HG03378 (cell line): ENCODE data around the gene NBPF12.
"Not testable (repeated sequence)": the region's sequence is repeated elsewhere in the genome, so short reads cannot be mapped to it uniquely, and the experiment has no call there.

Experiments used
- ATAC-seq: cut with Tn5 transposase; IDR thresholded peaks from one replicate; pipeline ENCODE4 v1.9.1; 2021; ENCODE audit warnings: mild to moderate bottlenecking, moderate library complexity; ENCODE audit not compliant: unreplicated experiment

Gene NBPF12, protein sequence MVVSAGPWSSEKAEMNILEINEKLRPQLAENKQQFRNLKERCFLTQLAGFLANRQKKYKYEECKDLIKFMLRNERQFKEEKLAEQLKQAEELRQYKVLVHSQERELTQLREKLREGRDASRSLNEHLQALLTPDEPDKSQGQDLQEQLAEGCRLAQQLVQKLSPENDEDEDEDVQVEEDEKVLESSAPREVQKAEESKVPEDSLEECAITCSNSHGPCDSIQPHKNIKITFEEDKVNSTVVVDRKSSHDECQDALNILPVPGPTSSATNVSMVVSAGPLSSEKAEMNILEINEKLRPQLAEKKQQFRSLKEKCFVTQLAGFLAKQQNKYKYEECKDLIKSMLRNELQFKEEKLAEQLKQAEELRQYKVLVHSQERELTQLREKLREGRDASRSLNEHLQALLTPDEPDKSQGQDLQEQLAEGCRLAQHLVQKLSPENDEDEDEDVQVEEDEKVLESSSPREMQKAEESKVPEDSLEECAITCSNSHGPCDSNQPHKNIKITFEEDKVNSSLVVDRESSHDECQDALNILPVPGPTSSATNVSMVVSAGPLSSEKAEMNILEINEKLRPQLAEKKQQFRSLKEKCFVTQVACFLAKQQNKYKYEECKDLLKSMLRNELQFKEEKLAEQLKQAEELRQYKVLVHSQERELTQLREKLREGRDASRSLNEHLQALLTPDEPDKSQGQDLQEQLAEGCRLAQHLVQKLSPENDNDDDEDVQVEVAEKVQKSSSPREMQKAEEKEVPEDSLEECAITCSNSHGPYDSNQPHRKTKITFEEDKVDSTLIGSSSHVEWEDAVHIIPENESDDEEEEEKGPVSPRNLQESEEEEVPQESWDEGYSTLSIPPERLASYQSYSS (N-terminal part only)

DNA sequence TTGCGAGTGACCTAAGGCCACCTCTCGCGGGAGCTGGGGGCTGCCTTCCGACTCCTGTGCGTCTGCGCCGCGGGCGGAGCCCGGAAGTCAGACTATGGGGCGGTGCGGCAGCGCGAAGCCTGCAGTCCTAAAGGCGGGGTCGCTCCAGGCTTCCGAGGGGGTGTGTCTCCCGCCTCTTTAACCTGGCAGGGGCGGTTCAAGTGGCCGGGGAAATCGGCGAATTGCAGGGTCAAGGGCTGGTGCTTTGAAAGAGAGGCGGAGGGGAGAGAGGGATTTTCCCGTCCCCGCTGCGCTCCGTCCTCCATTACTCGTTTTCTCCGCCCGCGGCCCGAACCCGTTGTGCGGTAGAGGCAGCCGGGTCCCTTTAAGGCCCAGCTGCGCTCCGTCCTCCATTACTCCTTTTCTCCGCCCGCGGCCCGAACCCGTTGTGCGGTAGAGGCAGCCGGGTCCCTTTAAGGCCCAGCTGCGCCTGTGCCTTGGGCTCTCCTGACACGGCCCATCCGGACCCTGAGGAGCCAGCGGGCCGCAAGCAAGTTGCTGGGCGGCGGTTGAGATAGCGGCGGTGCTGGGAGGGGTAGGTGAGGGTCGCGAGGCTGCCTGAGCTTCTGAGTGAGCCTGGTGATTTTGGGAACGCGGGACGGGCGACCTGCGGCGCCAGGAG, at the start of gene NBPF12:
TSS of gene NBPF12 (plus strand) at position 83 of the 661 bp plus-strand sequence. CDS start 21,820 bp downstream, outside the sequence.
- peak; percentile 63 for ATAC-seq

DNA sequence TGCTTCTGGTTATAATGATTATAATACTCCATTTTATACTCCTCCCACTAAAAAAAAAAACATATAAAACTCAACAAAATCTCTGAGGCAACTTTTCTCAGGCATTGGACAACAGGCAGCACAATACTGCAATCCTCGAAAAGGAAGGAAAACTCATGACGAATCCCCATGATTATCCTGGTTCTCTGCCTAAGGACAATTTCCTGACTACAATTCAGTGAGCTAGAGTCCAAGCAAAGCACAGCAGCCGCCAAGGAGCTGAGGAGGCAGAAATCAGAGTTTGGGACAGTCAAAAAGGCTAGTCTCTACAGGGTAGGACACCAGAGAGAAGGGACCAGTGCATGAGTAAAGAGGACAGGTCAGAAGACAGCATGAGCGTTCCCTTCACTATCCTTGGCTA, 46.8 kb upstream of the NBPF12 start:
- ATAC-seq: not testable (repeated sequence)

- not testable (repeated sequence) for ATAC-seq
Measured at GRCh38 chr1:146892331-146892730, 45.8 kb upstream of the NBPF12 start.

DNA sequence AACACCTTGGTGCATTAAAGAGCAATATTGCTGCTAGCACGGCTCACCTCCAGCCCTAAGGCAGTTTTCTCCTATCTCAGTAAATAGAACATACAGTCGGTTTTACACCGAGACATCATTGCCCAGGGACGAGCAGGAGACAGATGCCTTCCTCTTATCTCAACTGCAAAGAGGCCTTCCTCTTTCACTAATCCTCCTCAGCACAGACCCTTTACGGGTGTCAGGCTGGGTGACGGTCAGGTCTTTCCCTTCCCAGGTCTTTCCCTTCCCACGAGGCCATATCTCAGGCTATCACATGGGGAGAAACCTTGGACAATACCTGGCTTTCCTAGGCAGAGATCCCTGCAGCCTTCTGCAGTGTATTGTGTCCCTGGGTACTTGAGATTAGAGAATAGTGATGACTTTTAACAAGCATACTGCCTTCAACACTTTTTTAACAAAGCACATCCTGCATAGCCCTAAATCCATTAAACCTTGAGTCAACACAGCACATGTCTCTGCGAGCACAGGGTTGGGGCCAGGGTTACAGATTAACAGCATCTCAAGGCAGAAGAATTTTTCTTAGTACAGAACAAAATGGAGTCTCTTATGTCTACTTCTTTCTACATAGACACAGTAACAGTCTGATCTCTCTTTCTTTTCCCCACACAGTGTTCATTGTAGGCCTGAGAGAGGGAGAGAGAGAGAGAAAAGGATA, 30.4 kb upstream of the NBPF12 start:
- not testable (repeated sequence) for ATAC-seq

DNA sequence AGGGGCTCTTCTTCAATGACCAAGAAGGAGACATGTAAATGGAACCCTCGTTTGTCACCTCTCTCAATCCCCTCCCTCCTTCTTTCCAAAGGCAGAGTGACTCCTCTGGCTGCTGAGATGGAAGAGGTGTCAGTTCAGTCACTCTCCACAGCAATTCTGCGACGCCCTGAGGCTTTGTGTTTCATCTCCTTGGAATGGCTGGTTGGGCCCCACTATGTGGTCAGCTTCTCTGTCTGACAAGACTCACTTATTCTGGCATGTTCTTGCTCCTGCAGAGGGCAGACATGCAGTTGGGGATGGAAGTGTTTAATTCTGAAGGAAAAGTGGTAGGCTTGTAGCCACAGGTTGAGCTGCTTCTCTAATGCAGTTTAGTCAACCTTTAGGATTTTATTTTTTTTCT, 25.1 kb upstream of the NBPF12 start:
- ATAC-seq: not testable (repeated sequence)

DNA sequence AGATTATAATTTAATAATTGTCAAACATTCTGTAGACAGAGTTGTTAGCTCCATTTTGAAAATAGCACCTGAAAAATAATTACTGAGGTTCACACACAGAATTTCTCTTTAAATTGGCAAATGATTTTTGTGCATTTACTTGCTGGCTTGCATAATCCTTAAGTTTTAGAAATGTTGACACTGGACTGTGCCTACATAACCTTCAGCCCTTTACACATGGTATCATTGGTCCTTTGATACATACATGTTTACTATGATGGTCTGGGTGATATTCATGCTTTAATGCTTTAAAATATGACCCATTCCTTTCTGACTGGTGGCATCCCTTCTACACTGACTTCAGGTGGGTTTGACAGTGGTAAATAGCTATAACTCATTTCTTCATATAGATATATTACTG, 17.3 kb upstream of the NBPF12 start:
- ATAC-seq: not testable (repeated sequence)

- ATAC-seq: not testable (repeated sequence)
Measured at GRCh38 chr1:146922614-146923013, 15.5 kb upstream of the NBPF12 start.

DNA sequence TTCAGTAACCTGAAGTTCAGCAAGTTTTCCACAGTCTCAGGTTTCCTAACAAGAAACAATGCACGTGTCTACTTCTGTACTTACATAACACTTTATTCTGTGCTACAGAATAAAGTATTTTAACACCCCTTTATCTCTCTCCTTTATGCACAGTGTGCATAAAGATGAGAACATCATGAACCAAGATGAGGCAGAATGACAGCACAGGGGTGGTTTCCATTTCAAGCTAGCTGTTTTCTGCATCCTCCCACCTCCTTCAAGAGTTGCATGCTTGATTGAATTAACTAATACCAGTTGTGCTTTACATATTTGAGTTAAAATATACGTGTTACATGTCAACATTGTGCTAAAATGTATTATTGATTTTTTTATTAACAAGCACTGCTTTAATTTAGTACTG, 14.0 kb upstream of the NBPF12 start:
- not testable (repeated sequence) for ATAC-seq

DNA sequence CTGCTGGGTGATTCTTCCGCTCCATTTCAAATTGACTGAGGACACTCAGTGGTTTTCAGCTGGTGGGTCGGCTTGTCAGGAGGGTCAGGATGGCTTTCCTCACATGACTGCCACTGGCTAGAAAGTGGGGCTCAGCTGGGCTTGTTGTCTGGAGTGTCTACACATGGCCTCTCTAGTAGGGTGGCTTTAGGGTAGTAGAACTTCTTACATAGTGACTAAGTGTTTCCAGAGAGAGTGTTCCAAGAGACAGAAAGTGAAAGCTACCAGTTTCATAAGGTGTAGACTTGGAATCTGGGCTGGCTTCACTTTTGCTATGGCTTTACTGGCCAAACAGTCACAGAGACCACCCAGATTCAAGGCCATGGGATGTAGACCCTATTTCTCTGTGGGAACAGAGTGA, 11.7 kb upstream of the NBPF12 start:
- not testable (repeated sequence) for ATAC-seq

DNA sequence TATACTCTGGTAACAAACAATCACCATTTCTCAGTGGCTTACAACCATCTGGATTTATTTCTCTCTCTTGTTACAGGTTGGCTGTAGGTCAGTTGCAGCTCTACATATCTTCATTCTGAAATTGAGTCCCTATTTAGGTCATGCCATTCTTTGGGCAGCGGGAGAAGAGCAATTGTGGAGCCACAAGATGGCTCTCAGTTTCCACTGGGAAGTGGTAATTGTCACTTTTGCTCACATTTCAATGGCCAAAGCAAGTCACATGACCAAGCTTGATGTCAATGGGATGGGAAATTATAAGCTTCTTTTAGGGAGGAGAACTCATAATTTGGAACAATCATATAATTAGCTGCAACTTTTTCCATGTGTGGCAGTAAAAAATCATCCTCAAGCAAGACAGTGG, 7.9 kb upstream of the NBPF12 start:
- ATAC-seq: not testable (repeated sequence)

GRCh38 chr1:146934390-146935223, 3.5 kb upstream of the NBPF12 start:
- peak; percentile 36 for ATAC-seq

GRCh38 chr1:146937462-146937861, 662 bp upstream of the NBPF12 start:
- not testable (repeated sequence) for ATAC-seq

DNA sequence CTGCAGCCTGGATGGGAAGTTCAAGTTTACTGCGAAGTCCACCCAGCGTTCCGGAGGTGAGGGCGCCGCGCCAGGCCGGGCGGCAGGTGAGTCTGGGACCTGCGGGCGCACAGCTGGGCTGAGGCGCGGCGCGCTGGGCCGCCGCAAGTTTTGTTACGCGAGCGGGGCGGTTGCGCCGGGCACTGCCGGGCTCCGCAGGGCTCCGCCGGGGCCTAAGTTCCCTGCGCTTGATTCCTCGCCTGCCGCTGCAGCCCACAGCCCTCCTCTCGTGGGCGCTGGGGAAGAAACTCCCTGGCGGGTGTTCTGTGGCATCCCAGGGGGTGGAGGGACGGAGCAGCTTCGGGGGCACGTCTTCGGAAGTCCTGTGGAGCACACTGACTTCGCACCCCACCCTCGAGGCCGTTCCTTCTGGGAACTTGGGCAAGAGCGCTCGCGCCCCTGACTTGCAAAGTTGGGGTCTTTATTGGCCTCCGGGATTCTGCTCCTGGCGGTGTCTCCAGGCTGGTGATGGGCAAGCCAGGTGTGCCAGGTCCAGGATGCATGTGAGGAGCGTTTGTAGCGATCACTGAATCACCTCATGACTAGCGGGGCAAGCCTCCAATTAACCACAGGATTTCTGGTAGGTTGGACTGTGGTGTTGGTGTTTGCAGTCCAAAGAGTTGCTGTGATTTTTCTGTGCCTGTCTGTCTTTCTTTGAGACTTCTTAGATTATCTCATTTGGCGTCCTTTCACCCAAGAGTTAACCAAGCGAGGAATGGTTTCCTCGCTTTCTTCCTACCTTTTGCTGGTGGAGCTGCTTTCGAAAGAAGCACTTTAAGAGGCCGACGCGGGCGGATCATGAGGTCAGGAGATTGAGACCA, 1.0 kb downstream of the NBPF12 start:
- peak; percentile 18 for ATAC-seq

DNA sequence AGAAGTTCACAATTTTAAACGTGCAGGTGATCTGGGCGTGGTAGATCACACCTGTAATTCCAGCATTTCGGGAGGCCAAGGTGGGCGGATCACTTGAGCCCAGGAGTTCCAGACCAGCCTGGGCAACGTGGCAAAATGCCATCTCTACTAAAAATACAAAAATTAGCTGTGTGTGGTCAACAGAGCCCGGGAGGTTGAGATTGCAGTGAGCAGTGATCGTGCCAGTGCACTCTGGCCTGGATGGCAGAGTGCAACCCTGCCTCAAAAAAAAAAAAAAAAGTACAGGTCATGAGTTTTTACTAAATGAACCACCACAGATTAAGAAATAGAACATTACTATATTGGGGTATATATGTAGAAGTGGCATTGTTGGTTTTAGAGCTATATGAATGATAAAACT, 2.2 kb downstream of the NBPF12 start:
- not testable (repeated sequence) for ATAC-seq

- not testable (repeated sequence) for ATAC-seq
Measured at GRCh38 chr1:146943342-146943886, 5.3 kb downstream of the NBPF12 start.

- not testable (repeated sequence) for ATAC-seq
Measured at GRCh38 chr1:146948127-146948526, 10.0 kb downstream of the NBPF12 start.

DNA sequence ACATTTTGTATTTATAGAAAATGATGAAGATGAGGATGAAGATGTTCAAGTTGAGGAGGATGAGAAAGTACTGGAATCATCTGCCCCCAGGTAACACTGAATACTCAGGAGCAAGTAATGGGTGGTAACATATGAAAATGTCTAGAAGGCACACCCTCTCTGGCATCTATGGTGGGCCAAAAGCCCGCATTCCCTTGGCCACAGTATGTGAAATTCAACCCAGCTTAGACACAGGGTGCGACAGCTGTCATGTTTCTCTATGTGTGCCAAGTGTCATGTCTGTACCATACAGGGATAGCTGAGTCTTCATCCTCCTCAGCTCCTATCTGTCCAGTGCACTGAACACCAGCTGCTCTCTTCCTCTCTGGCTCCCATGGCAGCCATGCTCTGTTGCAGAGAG, 26.2 kb downstream of the NBPF12 start:
- ATAC-seq: not testable (repeated sequence)

DNA sequence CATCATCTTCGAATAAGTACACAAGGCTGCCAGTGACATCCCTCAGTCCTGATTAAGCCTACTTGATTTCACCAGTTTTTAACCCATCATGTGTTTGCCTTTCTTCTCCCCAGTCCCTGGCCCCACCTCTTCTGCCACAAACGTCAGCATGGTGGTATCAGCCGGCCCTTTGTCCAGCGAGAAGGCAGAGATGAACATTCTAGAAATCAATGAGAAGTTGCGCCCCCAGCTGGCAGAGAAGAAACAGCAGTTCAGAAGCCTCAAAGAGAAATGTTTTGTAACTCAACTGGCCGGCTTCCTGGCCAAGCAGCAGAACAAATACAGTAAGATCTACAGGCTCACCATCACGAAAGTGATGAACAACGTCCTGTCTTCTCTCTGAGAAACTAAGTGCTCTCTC, 28.2 kb downstream of the NBPF12 start:
- not testable (repeated sequence) for ATAC-seq
